ENCODE data around the gene C20orf204. TPM values are rescaled to one million over a fixed set of nuclear protein-coding genes. Genes with fewer than 3 reads are reported as not detected.

Gene C20orf204
- total RNA-seq, 1 donor from 2014 or later: 3.0 TPM

- Mint-ChIP-seq H3K36me3 (peaks cover 4% of the 10 kb centered on the region), H3K27me3 (no peaks in the 10 kb centered on the region), H3K4me1 (ENCODE audit: unreplicated experiment) (no peaks in the 10 kb centered on the region), H3K4me3 (no peak overlapping the region), H3K9me3 (no peaks in the 10 kb centered on the region), H3K27ac (peak overlapping the region; percentile 18)
- no peak for DNase-seq (ENCODE audit: extremely low spot score, unreplicated experiment)
- TF ChIP-seq CTCF (conservative IDR thresholded peaks at IDR 0.05): no peak
These were observed 11.6 kb upstream of the C20orf204 start for GRCh38 chr20:64024141-64024990.

DNA sequence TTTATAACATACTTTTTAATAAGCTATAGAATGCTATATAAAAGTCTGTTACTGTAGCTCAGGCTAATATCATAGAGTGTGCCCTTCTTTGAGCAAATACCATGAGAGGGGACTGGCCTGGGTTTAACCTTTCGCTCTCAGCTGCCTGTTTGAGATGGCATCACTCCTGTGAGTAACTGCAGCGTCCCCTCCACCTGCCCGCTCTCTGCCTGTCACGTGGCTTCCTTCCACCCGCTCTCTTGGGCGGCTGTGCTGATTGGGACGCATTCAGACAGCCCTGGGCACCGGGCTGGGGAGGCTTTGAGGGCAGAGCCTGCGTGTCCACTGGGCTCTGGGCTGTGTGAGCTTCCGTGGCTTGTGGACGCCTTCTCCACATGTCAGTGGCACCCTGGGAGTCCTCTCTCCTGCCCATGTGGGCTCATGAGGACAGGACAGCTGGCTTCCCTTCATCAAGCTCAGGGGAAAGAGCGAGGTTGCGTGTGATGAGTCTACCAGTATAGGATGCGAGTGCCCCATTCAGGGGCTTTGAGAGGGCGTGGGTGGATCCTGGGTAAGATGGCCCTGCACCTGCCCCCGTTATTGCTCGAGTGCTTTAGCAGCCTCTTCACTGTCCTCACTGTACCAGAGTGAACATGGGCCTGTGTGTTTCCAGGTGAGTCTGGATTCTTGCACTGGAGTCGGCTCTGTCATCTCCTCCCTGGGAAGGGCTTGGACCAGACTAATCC lies 10.7 kb upstream of the C20orf204 start:
- no peak overlapping the region for H3K27ac Mint-ChIP-seq
- H3K4me3 Mint-ChIP-seq: no peak overlapping the region
- H3K27me3 Mint-ChIP-seq: no peaks in the 10 kb centered on the region
- DNase-seq (ENCODE audit: extremely low spot score, unreplicated experiment): no peak
- H3K36me3 Mint-ChIP-seq: no peaks in the 10 kb centered on the region
- TF ChIP-seq CTCF (conservative IDR thresholded peaks at IDR 0.05): no peak
- H3K9me3 Mint-ChIP-seq: no peaks in the 10 kb centered on the region
- H3K4me1 Mint-ChIP-seq (ENCODE audit: unreplicated experiment): no peaks in the 10 kb centered on the region

DNA sequence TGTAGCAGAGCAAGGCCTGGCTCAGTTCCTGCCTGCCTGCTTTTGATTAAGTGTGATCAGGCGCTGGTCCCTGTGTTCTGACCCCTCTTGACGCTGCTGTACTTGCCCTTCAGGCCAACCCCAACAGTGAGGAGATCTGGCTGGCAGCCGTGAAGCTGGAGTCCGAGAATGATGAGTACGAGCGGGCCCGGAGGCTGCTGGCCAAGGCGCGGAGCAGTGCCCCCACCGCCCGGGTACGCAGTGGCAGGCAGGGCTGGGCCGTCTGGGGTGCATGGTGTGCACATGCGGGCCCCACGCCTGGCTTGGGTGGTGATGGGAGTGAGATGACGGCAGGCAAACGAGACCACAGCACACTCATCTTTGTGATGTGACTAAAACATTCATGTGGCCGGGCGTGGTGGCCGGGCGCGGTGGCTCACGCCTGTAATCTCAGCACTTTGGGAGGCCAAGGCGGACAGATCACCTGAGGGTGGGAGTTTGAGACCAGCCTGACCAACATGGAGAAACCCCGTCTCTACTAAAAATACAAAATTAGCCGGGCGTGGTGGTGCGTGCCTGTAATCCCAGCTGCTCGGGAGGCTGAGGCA lies 10.1 kb upstream of the C20orf204 start:
- DNase-seq (ENCODE audit: extremely low spot score, unreplicated experiment): no peak
- H3K9me3 Mint-ChIP-seq: no peaks in the 10 kb centered on the region
- no peak overlapping the region for H3K27ac Mint-ChIP-seq

DNA sequence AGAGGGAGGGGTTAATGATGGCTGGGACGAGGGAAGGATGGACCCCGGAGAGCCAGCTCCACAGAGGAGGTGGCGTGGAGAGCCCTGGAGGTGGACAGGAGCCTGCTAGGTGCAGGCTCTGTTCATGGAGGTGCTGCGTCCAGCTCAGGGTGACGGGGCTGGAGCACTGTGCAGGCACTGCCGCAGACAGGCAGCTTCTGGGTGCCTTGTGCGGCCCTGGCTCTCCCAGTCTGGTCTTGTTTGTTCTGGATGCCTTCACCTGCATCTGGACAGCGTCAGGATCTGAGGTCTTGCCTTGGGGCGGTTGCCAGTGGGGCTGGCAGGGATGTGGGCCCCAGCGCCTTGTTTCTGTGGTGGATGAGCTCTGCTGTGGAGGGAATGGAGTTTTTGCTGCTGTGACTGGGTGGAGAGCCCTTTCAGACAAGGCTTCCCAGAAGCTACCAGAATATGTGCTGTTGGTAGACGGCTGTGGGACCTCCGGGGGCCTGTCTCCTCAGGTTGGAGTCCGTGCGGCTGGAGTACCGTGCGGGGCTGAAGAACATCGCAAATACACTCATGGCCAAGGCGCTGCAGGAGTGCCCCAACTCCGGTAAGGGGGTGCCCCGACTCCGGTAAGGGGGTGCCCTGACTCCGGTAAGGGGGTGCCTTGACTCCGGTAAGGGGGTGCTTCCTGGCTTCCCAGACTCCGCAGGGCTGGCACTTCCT lies 7.8 kb upstream of the C20orf204 start:
- Mint-ChIP-seq H3K9me3 (no peaks in the 10 kb centered on the region), H3K4me3 (no peak overlapping the region), H3K36me3 (peaks cover 7% of the 10 kb centered on the region), H3K27ac (peak overlapping the region; percentile 34), H3K4me1 (ENCODE audit: unreplicated experiment) (no peaks in the 10 kb centered on the region), H3K27me3 (no peaks in the 10 kb centered on the region)
- no peak for TF ChIP-seq CTCF (conservative IDR thresholded peaks at IDR 0.05)
- DNase-seq (ENCODE audit: extremely low spot score, unreplicated experiment): no peak

More for the DNA sequence above, 10.1 kb upstream of the C20orf204 start:
- Mint-ChIP-seq H3K4me3 (no peak overlapping the region), H3K4me1 (ENCODE audit: unreplicated experiment) (no peaks in the 10 kb centered on the region), H3K27me3 (no peaks in the 10 kb centered on the region), H3K36me3 (peaks cover 4% of the 10 kb centered on the region)
- no peak for TF ChIP-seq CTCF (conservative IDR thresholded peaks at IDR 0.05)

- DNase-seq (ENCODE audit: extremely low spot score, unreplicated experiment): no peak
- no peak for TF ChIP-seq CTCF (conservative IDR thresholded peaks at IDR 0.05)
- no peak overlapping the region for H3K4me3 Mint-ChIP-seq
- H3K36me3 Mint-ChIP-seq: peaks cover 7% of the 10 kb centered on the region
- H3K27ac Mint-ChIP-seq: no peak overlapping the region
- no peaks in the 10 kb centered on the region for H3K27me3 Mint-ChIP-seq
- H3K4me1 Mint-ChIP-seq (ENCODE audit: unreplicated experiment): no peaks in the 10 kb centered on the region
- no peaks in the 10 kb centered on the region for H3K9me3 Mint-ChIP-seq
These were observed 6.5 kb upstream of the C20orf204 start for GRCh38 chr20:64029293-64030117.
